ENCODE results near the gene TRIP12. TPM values are rescaled to one million over a fixed set of nuclear protein-coding genes. Genes with fewer than 3 reads are reported as not detected.
A peak's percentile ranks its signal among the peaks of the same experiment; 100 is the strongest.

The TRIP12 gene
- total and polyA plus RNA-seq, 2 of the 13 experiments (the other 11 are each of a cell fraction or from before 2014, with no cell fraction given) = 72.1 to 153 TPM

GRCh38 chr2:229920011-229920641 lies 1.7 kb downstream of the TRIP12 start (continued):
- TF ChIP-seq, protein P1, sequence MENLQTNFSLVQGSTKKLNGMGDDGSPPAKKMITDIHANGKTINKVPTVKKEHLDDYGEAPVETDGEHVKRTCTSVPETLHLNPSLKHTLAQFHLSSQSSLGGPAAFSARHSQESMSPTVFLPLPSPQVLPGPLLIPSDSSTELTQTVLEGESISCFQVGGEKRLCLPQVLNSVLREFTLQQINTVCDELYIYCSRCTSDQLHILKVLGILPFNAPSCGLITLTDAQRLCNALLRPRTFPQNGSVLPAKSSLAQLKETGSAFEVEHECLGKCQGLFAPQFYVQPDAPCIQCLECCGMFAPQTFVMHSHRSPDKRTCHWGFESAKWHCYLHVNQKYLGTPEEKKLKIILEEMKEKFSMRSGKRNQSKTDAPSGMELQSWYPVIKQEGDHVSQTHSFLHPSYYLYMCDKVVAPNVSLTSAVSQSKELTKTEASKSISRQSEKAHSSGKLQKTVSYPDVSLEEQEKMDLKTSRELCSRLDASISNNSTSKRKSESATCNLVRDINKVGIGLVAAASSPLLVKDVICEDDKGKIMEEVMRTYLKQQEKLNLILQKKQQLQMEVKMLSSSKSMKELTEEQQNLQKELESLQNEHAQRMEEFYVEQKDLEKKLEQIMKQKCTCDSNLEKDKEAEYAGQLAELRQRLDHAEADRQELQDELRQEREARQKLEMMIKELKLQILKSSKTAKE (CRISPR knock-in tag; IDR thresholded peaks at IDR 0.05; ENCODE audit: borderline replicate concordance) = no peak
- TF ChIP-seq KAT8 (CRISPR knock-in tag; IDR thresholded peaks at IDR 0.05) (0 out of 2 replicates have a peak, but pooled peaks have one; percentile 31), UBTF (CRISPR knock-in tag; IDR thresholded peaks at IDR 0.05) (peak; percentile 99), ARID4A (CRISPR knock-in tag; IDR thresholded peaks at IDR 0.05; ENCODE audit: borderline replicate concordance) (peak; percentile 32; the same call in 1 of the 2 replicates), ZNF501 (CRISPR knock-in tag; IDR thresholded peaks at IDR 0.05) (peak; percentile 55; the same call in 1 of the 2 replicates), ZNF574 (CRISPR knock-in tag; IDR thresholded peaks at IDR 0.05) (0 out of 2 replicates have a peak, but pooled peaks have one; percentile 26), PHF8 (CRISPR knock-in tag; IDR thresholded peaks at IDR 0.05) (peak; percentile 83), ZFY (CRISPR knock-in tag; IDR thresholded peaks at IDR 0.05) (peak; percentile 97), KDM5A (IDR thresholded peaks at IDR 0.05; ENCODE audit: borderline replicate concordance, low read length) (peak; percentile 45; the same call in 1 of the 2 replicates)
- TF ChIP-seq, protein P2, sequence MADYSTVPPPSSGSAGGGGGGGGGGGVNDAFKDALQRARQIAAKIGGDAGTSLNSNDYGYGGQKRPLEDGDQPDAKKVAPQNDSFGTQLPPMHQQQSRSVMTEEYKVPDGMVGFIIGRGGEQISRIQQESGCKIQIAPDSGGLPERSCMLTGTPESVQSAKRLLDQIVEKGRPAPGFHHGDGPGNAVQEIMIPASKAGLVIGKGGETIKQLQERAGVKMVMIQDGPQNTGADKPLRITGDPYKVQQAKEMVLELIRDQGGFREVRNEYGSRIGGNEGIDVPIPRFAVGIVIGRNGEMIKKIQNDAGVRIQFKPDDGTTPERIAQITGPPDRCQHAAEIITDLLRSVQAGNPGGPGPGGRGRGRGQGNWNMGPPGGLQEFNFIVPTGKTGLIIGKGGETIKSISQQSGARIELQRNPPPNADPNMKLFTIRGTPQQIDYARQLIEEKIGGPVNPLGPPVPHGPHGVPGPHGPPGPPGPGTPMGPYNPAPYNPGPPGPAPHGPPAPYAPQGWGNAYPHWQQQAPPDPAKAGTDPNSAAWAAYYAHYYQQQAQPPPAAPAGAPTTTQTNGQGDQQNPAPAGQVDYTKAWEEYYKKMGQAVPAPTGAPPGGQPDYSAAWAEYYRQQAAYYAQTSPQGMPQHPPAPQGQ (CRISPR knock-in tag; IDR thresholded peaks at IDR 0.05; ENCODE audit: borderline replicate concordance) = no peak
- TF ChIP-seq, protein P3, sequence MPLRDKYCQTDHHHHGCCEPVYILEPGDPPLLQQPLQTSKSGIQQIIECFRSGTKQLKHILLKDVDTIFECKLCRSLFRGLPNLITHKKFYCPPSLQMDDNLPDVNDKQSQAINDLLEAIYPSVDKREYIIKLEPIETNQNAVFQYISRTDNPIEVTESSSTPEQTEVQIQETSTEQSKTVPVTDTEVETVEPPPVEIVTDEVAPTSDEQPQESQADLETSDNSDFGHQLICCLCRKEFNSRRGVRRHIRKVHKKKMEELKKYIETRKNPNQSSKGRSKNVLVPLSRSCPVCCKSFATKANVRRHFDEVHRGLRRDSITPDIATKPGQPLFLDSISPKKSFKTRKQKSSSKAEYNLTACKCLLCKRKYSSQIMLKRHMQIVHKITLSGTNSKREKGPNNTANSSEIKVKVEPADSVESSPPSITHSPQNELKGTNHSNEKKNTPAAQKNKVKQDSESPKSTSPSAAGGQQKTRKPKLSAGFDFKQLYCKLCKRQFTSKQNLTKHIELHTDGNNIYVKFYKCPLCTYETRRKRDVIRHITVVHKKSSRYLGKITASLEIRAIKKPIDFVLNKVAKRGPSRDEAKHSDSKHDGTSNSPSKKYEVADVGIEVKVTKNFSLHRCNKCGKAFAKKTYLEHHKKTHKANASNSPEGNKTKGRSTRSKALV (CRISPR knock-in tag; IDR thresholded peaks at IDR 0.05) = no peak
